HFF-Myc (cell line): Measurements from ENCODE around the gene DDX59.
A peak's percentile ranks its signal among the peaks of the same experiment; 100 is the strongest.

Source experiments
- DNase-seq: peaks from one replicate; pipeline ENCODE4 v3.0.0-alpha.2; 2011; ENCODE audit warnings: low read depth; ENCODE audit errors: extremely low read depth
- H3K4me3 ChIP-seq: replicated peaks from 2 replicates; pipeline ENCODE4 v1.5.1; 2011; ENCODE audit warnings: low read depth, mild to moderate bottlenecking, control low read depth, low read length
- CTCF ChIP-seq: IDR thresholded peaks from 2 replicates; pipeline ENCODE4 v1.5.1; 2012; ENCODE audit warnings: mild to moderate bottlenecking, low read depth, low read length, control low read depth; ENCODE audit errors: missing control alignments

DDX59 gene

GRCh38 chr1:200673952-200674823 lies 4.5 kb upstream of the DDX59 start:
- no peak for DNase-seq
- no peak for TF ChIP-seq CTCF
- no peak overlapping the region for H3K4me3 ChIP-seq

GRCh38 chr1:200671235-200671786 lies 1.6 kb upstream of the DDX59 start:
- no peak overlapping the region; the same call in 1 of the 2 replicates for H3K4me3 ChIP-seq
- DNase-seq = no peak
- no peak for TF ChIP-seq CTCF

GRCh38 chr1:200670242-200671118 lies 773 bp upstream of the DDX59 start:
- peak overlapping the region; percentile 68 for H3K4me3 ChIP-seq
- no peak for TF ChIP-seq CTCF
- DNase-seq = no peak

GRCh38 chr1:200668514-200669313 lies 993 bp downstream of the DDX59 start:
- peak overlapping the region; percentile 68 for H3K4me3 ChIP-seq
- TF ChIP-seq CTCF = no peak
- DNase-seq = no peak

GRCh38 chr1:200666309-200666708 lies 3.4 kb downstream of the DDX59 start:
- DNase-seq = no peak
- no peak for TF ChIP-seq CTCF
- no peak overlapping the region for H3K4me3 ChIP-seq

- H3K4me3 ChIP-seq = no peak overlapping the region
- TF ChIP-seq CTCF = no peak
- DNase-seq = no peak
Observed at GRCh38 chr1:200665861-200666260, 3.8 kb downstream of the DDX59 start.
